ENCODE results near the gene ATXN3L.

ATXN3L gene

GRCh38 chrX:13285693-13286092 lies 34.2 kb downstream of the ATXN3L start:
- in situ Hi-C loops (cut with MboI; ENCODE audit: low pct_unique_long_range_greater_than_20kb, low sequenced_read_pairs, unreplicated experiment), result no loop called here
- no peak for DNase-seq (ENCODE audit: low spot score)
- TF ChIP-seq, protein P1, sequence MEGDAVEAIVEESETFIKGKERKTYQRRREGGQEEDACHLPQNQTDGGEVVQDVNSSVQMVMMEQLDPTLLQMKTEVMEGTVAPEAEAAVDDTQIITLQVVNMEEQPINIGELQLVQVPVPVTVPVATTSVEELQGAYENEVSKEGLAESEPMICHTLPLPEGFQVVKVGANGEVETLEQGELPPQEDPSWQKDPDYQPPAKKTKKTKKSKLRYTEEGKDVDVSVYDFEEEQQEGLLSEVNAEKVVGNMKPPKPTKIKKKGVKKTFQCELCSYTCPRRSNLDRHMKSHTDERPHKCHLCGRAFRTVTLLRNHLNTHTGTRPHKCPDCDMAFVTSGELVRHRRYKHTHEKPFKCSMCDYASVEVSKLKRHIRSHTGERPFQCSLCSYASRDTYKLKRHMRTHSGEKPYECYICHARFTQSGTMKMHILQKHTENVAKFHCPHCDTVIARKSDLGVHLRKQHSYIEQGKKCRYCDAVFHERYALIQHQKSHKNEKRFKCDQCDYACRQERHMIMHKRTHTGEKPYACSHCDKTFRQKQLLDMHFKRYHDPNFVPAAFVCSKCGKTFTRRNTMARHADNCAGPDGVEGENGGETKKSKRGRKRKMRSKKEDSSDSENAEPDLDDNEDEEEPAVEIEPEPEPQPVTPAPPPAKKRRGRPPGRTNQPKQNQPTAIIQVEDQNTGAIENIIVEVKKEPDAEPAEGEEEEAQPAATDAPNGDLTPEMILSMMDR (IDR thresholded peaks at IDR 0.05; ENCODE audit: extremely low read depth, insufficient read depth, missing control alignments), result no peak

DNA sequence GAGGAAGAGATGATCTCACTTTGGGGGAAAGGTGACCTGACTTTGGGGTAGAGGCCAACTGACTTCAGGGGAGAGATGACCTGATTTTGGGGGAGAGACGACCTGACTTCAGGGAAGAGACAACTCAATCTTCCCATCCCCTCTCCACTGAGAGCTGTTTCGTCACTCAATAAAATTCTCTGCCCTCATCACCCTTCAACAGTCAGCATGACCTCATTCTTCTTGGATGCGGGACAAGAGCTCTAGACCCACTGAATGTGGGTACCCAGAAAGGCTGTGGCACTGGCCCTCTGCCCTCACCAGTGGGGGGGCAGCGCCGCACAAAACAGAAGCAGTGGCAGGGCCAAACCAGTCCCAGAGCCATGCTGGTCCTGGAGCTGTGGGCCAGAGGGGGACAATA lies 34.6 kb downstream of the ATXN3L start:
- TF ChIP-seq, protein P1 (IDR thresholded peaks at IDR 0.05; ENCODE audit: extremely low read depth, insufficient read depth, missing control alignments), result no peak
- no peak for DNase-seq (ENCODE audit: low spot score)
- in situ Hi-C loops (cut with MboI; ENCODE audit: low pct_unique_long_range_greater_than_20kb, low sequenced_read_pairs, unreplicated experiment), result no loop called here

DNA sequence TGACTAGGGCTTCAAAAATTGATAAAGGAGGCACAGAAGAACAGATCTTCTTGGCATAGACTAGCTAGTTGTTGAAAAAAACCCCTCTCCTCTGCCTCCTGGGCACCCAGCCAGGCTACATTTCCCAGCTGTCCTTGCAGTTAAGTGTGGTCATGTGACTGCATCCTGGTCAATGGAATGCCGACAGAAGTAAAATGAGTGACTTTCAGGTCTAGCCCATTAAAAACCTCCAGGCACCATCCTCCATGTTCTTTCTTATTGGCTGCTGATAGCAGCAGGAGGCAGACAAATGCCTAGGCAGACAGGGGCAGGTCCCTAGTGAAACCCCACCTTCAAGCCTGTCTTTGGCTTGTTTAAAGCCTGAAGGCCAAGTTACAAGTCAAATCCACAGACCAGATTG lies 35.3 kb downstream of the ATXN3L start:
- in situ Hi-C loops (cut with MboI; ENCODE audit: low pct_unique_long_range_greater_than_20kb, low sequenced_read_pairs, unreplicated experiment), result no loop called here
- no peak for DNase-seq (ENCODE audit: low spot score)
- TF ChIP-seq, protein P1 (IDR thresholded peaks at IDR 0.05; ENCODE audit: extremely low read depth, insufficient read depth, missing control alignments), result no peak

- no peak for DNase-seq (ENCODE audit: low spot score)
These were observed 35.8 kb downstream of the ATXN3L start for GRCh38 chrX:13283950-13284546.

GRCh38 chrX:13283512-13283911 lies 36.3 kb downstream of the ATXN3L start:
- DNase-seq (ENCODE audit: low spot score), result no peak
- TF ChIP-seq, protein P1 (IDR thresholded peaks at IDR 0.05; ENCODE audit: extremely low read depth, insufficient read depth, missing control alignments), result no peak
- in situ Hi-C loops (cut with MboI; ENCODE audit: low pct_unique_long_range_greater_than_20kb, low sequenced_read_pairs, unreplicated experiment), result no loop called here

More at GRCh38 chrX:13283950-13284546, 35.8 kb downstream of the ATXN3L start:
- in situ Hi-C loops (cut with MboI; ENCODE audit: low pct_unique_long_range_greater_than_20kb, low sequenced_read_pairs, unreplicated experiment), result no loop called here
- TF ChIP-seq, protein P1 (IDR thresholded peaks at IDR 0.05; ENCODE audit: extremely low read depth, insufficient read depth, missing control alignments), result no peak

GRCh38 chrX:13281289-13281688 lies 38.6 kb downstream of the ATXN3L start:
- in situ Hi-C loops (cut with MboI; ENCODE audit: low pct_unique_long_range_greater_than_20kb, low sequenced_read_pairs, unreplicated experiment), result no loop called here
- DNase-seq (ENCODE audit: low spot score), result no peak
- TF ChIP-seq, protein P1 (IDR thresholded peaks at IDR 0.05; ENCODE audit: extremely low read depth, insufficient read depth, missing control alignments), result no peak
